GM12801 (cell line): ENCODE data around the gene TDRD7.

ENCODE experiments used
- TF ChIP-seq, protein P1 (sequence below): IDR thresholded peaks from one replicate; pipeline ENCODE4 v1.5.1; 2011; ENCODE audit warnings: control low read depth; ENCODE audit not compliant: insufficient read length; ENCODE audit errors: extremely low read depth

Gene TDRD7

DNA sequence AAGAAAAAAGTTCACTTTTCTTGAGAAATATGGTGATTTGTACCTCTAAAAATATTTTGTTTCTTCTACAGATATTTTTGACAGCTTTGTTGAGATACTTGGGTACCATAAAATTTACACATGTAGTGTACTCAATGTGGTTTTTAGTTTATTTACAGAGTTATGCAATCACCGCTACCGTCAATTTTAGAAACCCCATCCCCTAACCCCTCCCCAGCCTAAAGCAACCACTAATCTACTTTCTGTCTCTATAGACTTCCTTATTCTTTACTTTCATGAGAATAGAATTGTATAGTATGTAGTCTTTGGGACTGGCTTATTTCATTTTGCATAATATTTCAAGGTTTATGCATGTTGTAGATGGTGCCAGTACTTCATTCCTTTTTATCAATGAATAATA, 45.0 kb upstream of the TDRD7 start:
- TF ChIP-seq, protein P1, sequence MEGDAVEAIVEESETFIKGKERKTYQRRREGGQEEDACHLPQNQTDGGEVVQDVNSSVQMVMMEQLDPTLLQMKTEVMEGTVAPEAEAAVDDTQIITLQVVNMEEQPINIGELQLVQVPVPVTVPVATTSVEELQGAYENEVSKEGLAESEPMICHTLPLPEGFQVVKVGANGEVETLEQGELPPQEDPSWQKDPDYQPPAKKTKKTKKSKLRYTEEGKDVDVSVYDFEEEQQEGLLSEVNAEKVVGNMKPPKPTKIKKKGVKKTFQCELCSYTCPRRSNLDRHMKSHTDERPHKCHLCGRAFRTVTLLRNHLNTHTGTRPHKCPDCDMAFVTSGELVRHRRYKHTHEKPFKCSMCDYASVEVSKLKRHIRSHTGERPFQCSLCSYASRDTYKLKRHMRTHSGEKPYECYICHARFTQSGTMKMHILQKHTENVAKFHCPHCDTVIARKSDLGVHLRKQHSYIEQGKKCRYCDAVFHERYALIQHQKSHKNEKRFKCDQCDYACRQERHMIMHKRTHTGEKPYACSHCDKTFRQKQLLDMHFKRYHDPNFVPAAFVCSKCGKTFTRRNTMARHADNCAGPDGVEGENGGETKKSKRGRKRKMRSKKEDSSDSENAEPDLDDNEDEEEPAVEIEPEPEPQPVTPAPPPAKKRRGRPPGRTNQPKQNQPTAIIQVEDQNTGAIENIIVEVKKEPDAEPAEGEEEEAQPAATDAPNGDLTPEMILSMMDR = no peak

DNA sequence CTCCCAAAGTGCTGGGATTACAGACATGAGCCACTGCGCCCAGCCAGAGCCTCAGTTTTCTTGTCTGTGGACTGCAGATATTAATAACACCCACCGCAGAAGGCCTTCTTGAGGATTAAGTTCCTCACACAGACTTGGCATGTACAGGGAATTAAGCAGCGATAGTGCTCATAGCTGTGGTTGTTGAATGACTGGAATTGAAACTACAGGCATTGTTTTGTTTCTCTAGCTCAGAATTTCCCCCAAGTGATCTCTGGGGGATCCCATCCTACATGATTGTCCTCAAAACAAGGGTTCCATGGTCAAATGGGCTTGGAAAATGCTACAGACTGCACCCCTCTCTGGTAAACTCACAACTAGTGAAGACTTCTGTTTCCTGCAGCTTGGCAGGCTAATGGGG, 44.2 kb upstream of the TDRD7 start:
- TF ChIP-seq, protein P1 = no peak

DNA sequence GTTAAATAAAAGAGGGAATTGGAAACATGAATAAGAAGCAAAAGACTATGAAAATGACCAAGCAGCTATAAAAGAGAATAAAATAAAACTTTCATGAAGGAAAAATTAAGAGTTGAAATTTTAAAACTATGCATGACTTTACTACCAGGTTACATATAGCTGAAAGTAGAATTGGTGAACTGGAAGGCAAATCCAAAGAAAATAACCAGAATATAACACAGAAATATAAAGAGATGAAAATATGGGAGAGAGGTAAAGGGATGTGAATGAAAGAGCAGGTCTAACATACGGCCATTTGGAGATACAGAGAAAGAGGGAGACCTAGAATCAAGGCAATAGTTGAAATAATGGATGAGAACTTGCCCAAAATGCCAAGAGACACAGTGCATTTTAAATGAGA, 42.9 kb upstream of the TDRD7 start:
- TF ChIP-seq, protein P1 = no peak

DNA sequence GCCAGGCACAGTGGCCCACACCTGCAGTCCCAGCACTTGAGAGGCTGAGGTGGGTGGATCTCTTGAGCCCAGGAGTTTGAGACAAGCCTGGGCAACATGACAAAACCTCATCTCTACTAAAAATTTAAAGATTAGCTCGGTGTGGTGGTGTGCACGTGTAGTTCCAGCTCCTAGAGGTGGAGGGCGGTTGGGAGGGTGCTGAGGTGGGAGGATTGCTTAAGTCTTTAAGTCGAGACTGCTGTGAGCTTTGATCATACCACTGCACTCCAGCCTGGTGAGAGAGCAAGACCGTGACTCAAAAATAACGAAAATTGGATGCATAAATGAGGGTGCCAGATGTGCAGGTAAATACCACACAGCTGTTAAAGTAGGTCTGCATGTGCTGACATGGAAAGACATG, 39.3 kb upstream of the TDRD7 start:
- TF ChIP-seq, protein P1 = no peak

DNA sequence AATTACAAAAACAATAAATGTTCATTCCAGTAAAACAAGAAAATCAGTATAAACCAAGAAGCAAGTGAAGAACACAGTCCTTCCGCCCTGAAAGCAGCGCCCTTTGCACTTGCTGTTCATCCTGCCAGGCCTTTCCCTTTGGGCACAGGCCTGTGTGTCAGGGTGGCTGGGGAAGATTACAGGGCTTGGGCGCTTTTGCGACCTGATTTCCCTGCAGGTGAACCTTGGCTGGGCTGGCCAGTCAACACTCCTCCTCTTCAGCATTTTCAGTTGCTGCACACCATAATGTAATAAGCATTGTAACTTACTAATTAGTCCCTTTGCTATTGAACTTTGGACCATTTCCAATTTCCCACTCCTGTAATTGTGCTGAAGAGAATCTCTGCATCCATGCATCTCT, 38.6 kb upstream of the TDRD7 start:
- TF ChIP-seq, protein P1 = no peak

DNA sequence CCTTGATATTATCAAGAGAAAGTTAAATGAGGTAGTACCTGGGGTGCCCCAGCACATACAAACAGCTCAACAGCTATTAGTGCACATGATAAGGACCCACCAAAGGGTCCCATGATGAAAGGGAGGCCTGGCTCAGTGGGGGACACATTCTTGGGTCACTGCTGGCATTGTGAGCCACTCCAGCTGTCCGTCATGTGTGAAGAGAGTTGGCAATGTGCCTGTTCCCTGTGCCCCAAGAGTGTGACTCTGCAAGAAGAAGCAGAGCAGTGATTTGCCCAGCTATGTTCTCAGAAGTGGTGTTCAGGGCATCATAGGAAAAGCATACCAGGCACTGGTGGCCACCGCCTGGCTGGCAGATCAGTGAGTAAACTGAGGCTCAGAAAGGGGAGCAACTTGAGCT, 37.1 kb upstream of the TDRD7 start:
- TF ChIP-seq, protein P1 = no peak

DNA sequence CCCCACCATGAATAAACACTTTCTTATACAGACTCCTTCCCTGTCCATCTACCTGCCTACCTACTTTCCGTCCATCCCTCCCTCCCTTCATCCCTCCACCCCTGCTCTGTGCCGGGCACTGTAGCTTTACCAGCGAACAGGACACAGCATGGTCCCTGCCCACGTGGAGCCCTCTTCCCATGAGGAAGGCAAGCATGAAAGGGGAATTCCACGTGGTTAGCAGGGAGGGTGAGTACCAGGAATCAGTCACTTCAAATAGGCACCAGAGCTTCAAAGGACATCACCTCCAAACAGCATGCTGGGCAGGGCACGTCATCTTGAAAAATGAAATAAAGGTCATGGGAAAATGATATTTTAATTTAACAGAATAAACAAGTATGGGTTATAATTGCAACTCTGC, 35.0 kb upstream of the TDRD7 start:
- TF ChIP-seq, protein P1 = no peak
